Measurements from ENCODE around the gene MEGF6.

MEGF6 gene

GRCh38 chr1:3609016-3609768, 2.1 kb downstream of the MEGF6 start:
- no peak for DNase-seq

- no peak for DNase-seq
These were observed 3.2 kb downstream of the MEGF6 start for GRCh38 chr1:3608154-3608553.

GRCh38 chr1:3607703-3608065, 3.6 kb downstream of the MEGF6 start:
- DNase-seq = no peak

GRCh38 chr1:3606779-3607702, 4.3 kb downstream of the MEGF6 start:
- no peak for DNase-seq

- DNase-seq = no peak
These were observed 6.1 kb downstream of the MEGF6 start for GRCh38 chr1:3604997-3605823.

- no peak for DNase-seq
These were observed 6.8 kb downstream of the MEGF6 start for GRCh38 chr1:3604468-3604974.

- DNase-seq = no peak
These were observed 7.5 kb downstream of the MEGF6 start for GRCh38 chr1:3603571-3604467.

- no peak for DNase-seq
These were observed 8.2 kb downstream of the MEGF6 start for GRCh38 chr1:3603156-3603555.

GRCh38 chr1:3602375-3602774, 8.9 kb downstream of the MEGF6 start:
- no peak for DNase-seq

- no peak for DNase-seq
These were observed 9.6 kb downstream of the MEGF6 start for GRCh38 chr1:3601743-3602142.

GRCh38 chr1:3600354-3600753, 11.0 kb downstream of the MEGF6 start:
- DNase-seq = no peak

- no peak for DNase-seq
These were observed 11.5 kb downstream of the MEGF6 start for GRCh38 chr1:3599816-3600215.

GRCh38 chr1:3599286-3599811, 12.0 kb downstream of the MEGF6 start:
- DNase-seq = no peak

GRCh38 chr1:3598522-3599285, 12.6 kb downstream of the MEGF6 start:
- DNase-seq = no peak

- DNase-seq = no peak
These were observed 13.2 kb downstream of the MEGF6 start for GRCh38 chr1:3598051-3598491.

GRCh38 chr1:3597599-3597964, 13.7 kb downstream of the MEGF6 start:
- DNase-seq = no peak

GRCh38 chr1:3596663-3597598, 14.4 kb downstream of the MEGF6 start:
- DNase-seq = no peak

- no peak for DNase-seq
These were observed 15.4 kb downstream of the MEGF6 start for GRCh38 chr1:3595949-3596348.

GRCh38 chr1:3594706-3595377, 16.5 kb downstream of the MEGF6 start:
- no peak for DNase-seq

All from effector CD4-positive, alpha-beta T cell (primary cell).